Liver (tissue), 9 donors: ENCODE results near the gene RAPGEF2. TPM values are rescaled to one million over a fixed set of nuclear protein-coding genes. Genes with fewer than 3 reads are reported as not detected.

Source experiments
- DNase-seq: peaks from one replicate; pipeline ENCODE4 v3.0.0-alpha.2; 2017; ENCODE audit warnings: low spot score
- H3K27ac ChIP-seq, 2 donors: one replicate each; pipeline ENCODE4 v1.7.0; 2013; ENCODE audit warnings: inconsistent platforms in 2 of 2, low read length in 2 of 2, control low read depth in 1 of 2, low read depth in 1 of 2, mild to moderate bottlenecking in 1 of 2
- H3K27me3 ChIP-seq, 4 donors: one replicate each; pipeline versions ENCODE4 v1.6.1 to v1.7.0; 2013; ENCODE audit warnings: low read length in 3 of 4, inconsistent platforms in 1 of 4, mild to moderate bottlenecking in 1 of 4, moderate library complexity in 1 of 4; ENCODE audit not compliant: control insufficient read depth in 4 of 4, insufficient read depth in 4 of 4
- H3K36me3 ChIP-seq, 4 donors: one replicate each; pipeline versions ENCODE4 v1.6.1 to v1.7.0; 2013; ENCODE audit warnings: low read length in 3 of 4, mild to moderate bottlenecking in 3 of 4, low read depth in 1 of 4, moderate library complexity in 1 of 4; ENCODE audit not compliant: control insufficient read depth in 4 of 4, insufficient read depth in 3 of 4
- H3K4me1 ChIP-seq, 4 donors: one replicate each; pipeline versions ENCODE4 v1.6.1 to v1.7.0; 2013; ENCODE audit warnings: low read length in 3 of 4, mild to moderate bottlenecking in 3 of 4, moderate library complexity in 1 of 4; ENCODE audit not compliant: control insufficient read depth in 4 of 4, insufficient read depth in 4 of 4
- H3K4me3 ChIP-seq, 3 donors: one replicate each; pipeline versions ENCODE4 v1.6.1 to v1.7.0; 2013; ENCODE audit warnings: low read length in 3 of 3, control low read depth in 1 of 3, low read depth in 1 of 3, mild to moderate bottlenecking in 1 of 3
- H3K9ac ChIP-seq, 2 donors: one replicate each; pipeline ENCODE4 v1.7.0; 2013; ENCODE audit warnings: low read length in 2 of 2, mild to moderate bottlenecking in 2 of 2, moderate library complexity in 2 of 2, control low read depth in 1 of 2, low read depth in 1 of 2
- H3K9me3 ChIP-seq, 4 donors: one replicate each; pipeline versions ENCODE4 v1.6.1 to v1.7.0; 2013; ENCODE audit warnings: low read length in 3 of 4; ENCODE audit not compliant: control insufficient read depth in 4 of 4
- ATF3 ChIP-seq: IDR thresholded peaks from 2 replicates; pipeline ENCODE4 v1.6.1; 2016; ENCODE audit warnings: antibody characterized with exemption
- CTCF ChIP-seq: fragments of 150-350 bp; IDR thresholded peaks from 2 replicates; pipeline ENCODE4 v1.5.1; 2017; ENCODE audit warnings: improper control_type of control experiment, low read depth, low read length; ENCODE audit not compliant: missing input control
- EGR1 ChIP-seq, 2 donors: IDR thresholded peaks; 2 replicates each; pipeline ENCODE4 v1.6.1; 2016 to 2018; ENCODE audit warnings: antibody characterized with exemption in 2 of 2, low read depth in 2 of 2
- MAX ChIP-seq: IDR thresholded peaks from 2 replicates; pipeline ENCODE4 v1.6.1; 2016; ENCODE audit warnings: antibody characterized with exemption
- NR2F2 ChIP-seq: IDR thresholded peaks from 2 replicates; pipeline ENCODE4 v1.6.1; 2016; ENCODE audit warnings: antibody characterized with exemption
- RAD21 ChIP-seq, 2 donors: IDR thresholded peaks; 2 replicates each; pipeline ENCODE4 v1.6.1; 2016; ENCODE audit warnings: antibody characterized with exemption in 2 of 2, mild to moderate bottlenecking in 2 of 2
- REST ChIP-seq: IDR thresholded peaks from 2 replicates; pipeline ENCODE4 v1.6.1; 2016; ENCODE audit warnings: antibody characterized with exemption, mild to moderate bottlenecking
- SP1 ChIP-seq: IDR thresholded peaks from 2 replicates; pipeline ENCODE4 v1.6.1; 2018; ENCODE audit warnings: antibody characterized with exemption, mild to moderate bottlenecking
- TAF1 ChIP-seq: conservative IDR thresholded peaks from 2 replicates; pipeline ENCODE4 v1.6.1; 2016; ENCODE audit warnings: antibody characterized with exemption, mild to moderate bottlenecking
- YY1 ChIP-seq: IDR thresholded peaks from 2 replicates; pipeline ENCODE4 v1.6.1; 2016; ENCODE audit warnings: antibody characterized with exemption, mild to moderate bottlenecking
- ZBTB33 ChIP-seq: IDR thresholded peaks from 2 replicates; pipeline ENCODE4 v1.6.1; 2016; ENCODE audit warnings: antibody characterized with exemption
- WGBS: extraction: QIAGEN DNeasy Blood & Tissue Kit; methylation state at CpG from one replicate; pipeline ENCODE4 v1.1.7; 2013; 5-methylcytosine and 5-hydroxymethylcytosine counted together
- polyA plus RNA-seq, 2 donors: library from polyadenylated mRNA; stranded (reverse) in 1 of 2; unstranded in 1 of 2; fragments of 200-250 nt in 1 of 2; fragments of >200 nt in 1 of 2; fragmentation: Nextera tagmentation in 1 of 2; extraction: Ambion mirVana in 1 of 2; gene quantifications; one replicate each; pipeline versions ENCODE4 v1.2.1 to v1.2.3, GENCODE V29; 2013 to 2015
- total RNA-seq, 2 donors: library from RNA; depleted of rRNA; stranded (reverse); fragments of >200 nt; gene quantifications; one replicate each; pipeline ENCODE4 v1.2.3, GENCODE V29; 2014
- donor health status: healthy.
- donor health status: healthy.
- donor health status: healthy.
- donor health status: healthy.
- donor health status: healthy.

The RAPGEF2 gene
- total and polyA plus RNA-seq, 4 donors, result 7.3 to 90.4 (median 32.2) TPM

- Histone ChIP-seq H3K9me3 (no peaks in the 10 kb centered on the region), H3K36me3 (peaks cover 20 to 62% (median 42%) of the 10 kb centered on the region in 4 donors), H3K27me3 (no peaks in the 10 kb centered on the region)
Observed at GRCh38 chr4:159357350-159357749, 254.5 kb downstream of the RAPGEF2 start.

More at GRCh38 chr4:159357350-159357749, 254.5 kb downstream of the RAPGEF2 start:
- no peak for DNase-seq
- H3K9ac ChIP-seq, result no peak overlapping the region
- WGBS, result 97% methylated on average over 8 of the region's 8 CpGs
- TF ChIP-seq ATF3, result no peak
- TF ChIP-seq SP1, result no peak
- TF ChIP-seq REST, result no peak
- TF ChIP-seq MAX, result no peak
- TF ChIP-seq CTCF, result no peak
- TF ChIP-seq YY1, result no peak
- no peak for TF ChIP-seq NR2F2
- no peak for TF ChIP-seq ZBTB33
- TF ChIP-seq EGR1 (IDR thresholded peaks at IDR 0.05; ENCODE audit: low read depth in 2 of 2), result no peak
- no peak for TF ChIP-seq RAD21 (IDR thresholded peaks at IDR 0.05)
- no peak for TF ChIP-seq TAF1
- no peak overlapping the region for H3K27ac ChIP-seq
- no peaks in the 10 kb centered on the region for H3K4me1 ChIP-seq
- no peak overlapping the region for H3K4me3 ChIP-seq
